SK-N-SH (cell line): ENCODE results near the gene ENTPD8. TPM values are rescaled to one million over a fixed set of nuclear protein-coding genes. Genes with fewer than 3 reads are reported as not detected.

Source experiments
- CTCF ChIA-PET: fragments of 300-600, 350-600 bp; formaldehyde crosslinking; extraction: SDS; loops from one replicate; lab custom pipeline; 2021; lab: Yijun Ruan, JAX
- POLR2A ChIA-PET: fragments of 350-600 bp; sonication (Branson Sonifier 250); formaldehyde crosslinking; extraction: SDS; loops from one replicate; lab custom pipeline; 2020; ENCODE audit warnings: antibody characterized with exemption, inconsistent platforms; lab: Yijun Ruan, JAX
- DNase-seq: peaks from one replicate; pipeline ENCODE4 v3.0.0; 2012
- H2AFZ ChIP-seq: fragments of 200-600 bp; sonication (generic); 2 replicates; pipeline ENCODE4 v1.8.1; 2016; ENCODE audit warnings: antibody characterized with exemption, mild to moderate bottlenecking, low read depth
- H3F3A ChIP-seq: fragments of 200-600 bp; sonication (generic); replicated peaks from 2 replicates; pipeline ENCODE3; 2016; ENCODE audit warnings: antibody characterized with exemption, mild to moderate bottlenecking; ENCODE audit not compliant: insufficient read depth
- H3K27ac ChIP-seq, 2 experiments: fragments of 200-500 bp in 1 of 2; fragments of 200-600 bp in 1 of 2; sonication (Bioruptor generic) in 1 of 2; sonication (generic), shearing (Covaris generic) in 1 of 2; 2 replicates each; pipeline versions ENCODE4 v1.5.1 to v1.6.1; 2014 to 2016; ENCODE audit warnings: low read depth in 2 of 2, inconsistent platforms in 1 of 2, low read length in 1 of 2, mild to moderate bottlenecking in 1 of 2, mixed read lengths in 1 of 2
- H3K27me3 ChIP-seq: fragments of 200-600 bp; sonication (generic), shearing (Covaris generic); 2 replicates; pipeline ENCODE4 v1.6.1; 2016; ENCODE audit warnings: mixed run types; ENCODE audit not compliant: insufficient read depth
- H3K36me3 ChIP-seq, 2 experiments: fragments of 200-500 bp in 1 of 2; fragments of 200-600 bp in 1 of 2; sonication (Bioruptor generic) in 1 of 2; sonication (generic) in 1 of 2; replicated peaks in 1 of 2; 2 replicates each; pipeline versions ENCODE3 to v1.5.1; 2014 to 2016; ENCODE audit warnings: low read length in 1 of 2, mild to moderate bottlenecking in 1 of 2; ENCODE audit not compliant: insufficient read depth in 2 of 2, control insufficient read depth in 1 of 2
- H3K4me1 ChIP-seq, 2 experiments: fragments of 200-500 bp in 1 of 2; fragments of 200-600 bp in 1 of 2; sonication (Bioruptor generic) in 1 of 2; sonication (generic), shearing (Covaris generic) in 1 of 2; 2 replicates each; pipeline versions ENCODE4 v1.5.1 to v1.6.1; 2014 to 2016; ENCODE audit warnings: low read depth in 1 of 2, low read length in 1 of 2, mixed run types in 1 of 2; ENCODE audit not compliant: insufficient read depth in 2 of 2, control insufficient read depth in 1 of 2
- H3K4me2 ChIP-seq: fragments of 200-600 bp; sonication (generic), shearing (Covaris generic); 2 replicates; pipeline ENCODE4 v1.6.1; 2017; ENCODE audit warnings: mixed run types
- H3K4me3 ChIP-seq, 2 experiments: fragments of 200-500 bp in 1 of 2; fragments of 200-600 bp in 1 of 2; sonication (Bioruptor generic) in 1 of 2; sonication (generic), shearing (Covaris generic) in 1 of 2; 2 replicates each; pipeline versions ENCODE4 v1.5.1 to v1.8.1; 2014 to 2016; ENCODE audit warnings: low read depth in 2 of 2, inconsistent platforms in 1 of 2, low read length in 1 of 2, mild to moderate bottlenecking in 1 of 2, mixed read lengths in 1 of 2, moderate library complexity in 1 of 2
- H3K79me2 ChIP-seq: fragments of 200-600 bp; sonication (generic); 2 replicates; pipeline ENCODE4 v1.8.1; 2017; ENCODE audit warnings: mild to moderate bottlenecking; ENCODE audit not compliant: insufficient read depth
- H3K9ac ChIP-seq: fragments of 200-600 bp; sonication (generic); 2 replicates; pipeline ENCODE4 v1.6.1; 2017; ENCODE audit warnings: mixed run types
- H3K9me2 ChIP-seq: fragments of 200-600 bp; sonication (generic); 2 replicates; pipeline ENCODE4 v1.6.1; 2017; ENCODE audit warnings: mixed run types
- H3K9me3 ChIP-seq: fragments of 200-600 bp; sonication (generic); 2 replicates; pipeline ENCODE4 v1.6.1; 2017; ENCODE audit warnings: mixed run types, mild to moderate bottlenecking, moderate library complexity
- H4K20me1 ChIP-seq: fragments of 200-600 bp; sonication (generic); 2 replicates; pipeline ENCODE4 v1.6.1; 2017; ENCODE audit warnings: mild to moderate bottlenecking, mixed run types; ENCODE audit not compliant: insufficient read depth
- FOXJ3 ChIP-seq: sonication (generic); formaldehyde crosslinking; IDR thresholded peaks from 2 replicates; pipeline ENCODE4 v1.5.1; 2020; ENCODE audit warnings: mild to moderate bottlenecking, missing genetic modification reagents
- GABPA ChIP-seq: IDR thresholded peaks from 2 replicates; pipeline ENCODE4 v1.4.0; 2012; ENCODE audit warnings: low read depth, mild to moderate bottlenecking
- GATA2 ChIP-seq: sonication (generic); formaldehyde crosslinking; IDR thresholded peaks from 2 replicates; pipeline ENCODE4 v1.5.0; 2020; ENCODE audit warnings: mild to moderate bottlenecking, missing genetic modification reagents
- IRF3 ChIP-seq: fragments of 150-350 bp; IDR thresholded peaks from 2 replicates; pipeline ENCODE4 v1.6.1; 2016; ENCODE audit warnings: mild to moderate bottlenecking, low read depth, low read length
- PBX3 ChIP-seq: IDR thresholded peaks from 2 replicates; pipeline ENCODE4; 2012
- POLR2AphosphoS5 ChIP-seq: IDR thresholded peaks from 2 replicates; pipeline ENCODE4 v1.6.1; 2012; ENCODE audit warnings: low read depth, low read length
- TCF12 ChIP-seq: IDR thresholded peaks from 2 replicates; pipeline ENCODE4 v1.4.0; 2012
- WGBS: methylation state at CpG from one replicate; pipeline ENCODE4 v1.1.6; 2017; ENCODE audit warnings: low lambda C conversion rate; 5-methylcytosine and 5-hydroxymethylcytosine counted together
- polyA plus RNA-seq, 3 experiments: library from polyadenylated mRNA; depleted of rRNA; stranded (reverse); fragments of >200 nt; gene quantifications; 2 replicates each; pipeline ENCODE4 v1.2.3, GENCODE V29; 2012

The ENTPD8 gene
- polyA plus RNA-seq, 1 of the 3 experiments (the other 2 are of a cell fraction), result 0.30 TPM

GRCh38 chr9:137461663-137462395 is 20.7 kb upstream of the ENTPD8 start:
- TF ChIP-seq GATA2, result no peak
- Histone ChIP-seq H3K4me2 (no peak overlapping the region), H3K27me3 (no peaks in the 10 kb centered on the region), H3K9me3 (no peaks in the 10 kb centered on the region), H2AFZ (no peak overlapping the region), H3K79me2 (peaks cover 10% of the 10 kb centered on the region; the same call in 1 of the 2 replicates), H3K9ac (no peak overlapping the region), H4K20me1 (peaks cover 12% of the 10 kb centered on the region), H3K9me2 (no peaks in the 10 kb centered on the region), H3K4me3 (no peak overlapping the region), H3K27ac (no peak overlapping the region), H3K4me1 (peaks cover 13 to 21% of the 10 kb centered on the region in 2 experiments; a peak in 3 of 4 replicates), H3K36me3 (peaks cover 0 to 4% of the 10 kb centered on the region in 2 experiments), H3F3A (no peaks in the 10 kb centered on the region)
- DNase-seq, result no peak
- POLR2A ChIA-PET, result no interaction called here
- CTCF ChIA-PET, result no interaction called here
- 95% methylated on average over 23 of the region's 52 CpGs for WGBS

GRCh38 chr9:137461316-137461662 is 20.1 kb upstream of the ENTPD8 start:
- Histone ChIP-seq H3K79me2 (peaks cover 10% of the 10 kb centered on the region; the same call in 1 of the 2 replicates), H3K9ac (no peak overlapping the region), H4K20me1 (peaks cover 16% of the 10 kb centered on the region), H3K36me3 (peaks cover 0 to 8% of the 10 kb centered on the region in 2 experiments), H3K4me1 (peaks cover 18 to 26% of the 10 kb centered on the region in 2 experiments; a peak in 3 of 4 replicates), H3K9me2 (no peaks in the 10 kb centered on the region), H3F3A (no peaks in the 10 kb centered on the region), H3K4me2 (no peak overlapping the region)
- ChIA-PET POLR2A (no interaction called here), CTCF (interaction anchor here (1.5 kb wide), 1 partner anchor 16 kb away, joined by 5 read pairs; no protein-coding TSS in a partner anchor)
- 90% methylated on average over 13 of the region's 21 CpGs for WGBS
- no peak for TF ChIP-seq IRF3
- no peak for TF ChIP-seq TCF12
- no peak for TF ChIP-seq GABPA
- no peak for TF ChIP-seq FOXJ3
- no peak for TF ChIP-seq PBX3
- TF ChIP-seq POLR2AphosphoS5, result no peak
- TF ChIP-seq, all 33 proteins: peak for 0
- H3K4me3 ChIP-seq, result no peak overlapping the region
- H3K9me3 ChIP-seq, result no peaks in the 10 kb centered on the region
- no peaks in the 10 kb centered on the region for H3K27me3 ChIP-seq
- H2AFZ ChIP-seq, result no peak overlapping the region
- no peak overlapping the region for H3K27ac ChIP-seq
- no peak for DNase-seq
